ENCODE data around the gene SNX13.

The SNX13 gene

DNA sequence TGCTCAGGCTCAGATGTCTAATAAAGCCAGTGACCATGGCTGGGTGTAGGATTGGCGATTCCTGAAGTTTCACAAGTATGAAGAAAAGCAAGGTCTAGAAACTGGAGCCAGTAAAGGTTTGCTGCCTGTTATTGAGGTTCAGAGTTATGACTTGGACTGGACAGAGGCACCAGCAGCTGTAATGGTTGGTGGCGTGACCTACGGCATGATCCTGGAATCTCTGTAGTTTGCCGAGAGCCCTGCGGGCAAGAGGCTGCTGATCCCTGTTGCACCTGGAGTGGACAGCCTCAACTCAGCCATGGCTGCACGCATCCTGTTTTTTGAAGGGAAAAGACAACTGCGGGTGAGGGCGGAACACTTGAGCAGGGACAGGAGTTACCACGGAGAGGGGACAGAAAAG, 22.4 kb upstream of the SNX13 start:
- Histone ChIP-seq H3K4me1 (no peaks in the 10 kb centered on the region), H3K79me2 (no peaks in the 10 kb centered on the region), H3K36me3 (ENCODE audit: control insufficient read depth, insufficient read depth, low read length) (no peaks in the 10 kb centered on the region), H3K4me2 (ENCODE audit: low read length) (no peak overlapping the region), H3K27ac (no peak overlapping the region), H3K27me3 (ENCODE audit: control insufficient read depth, insufficient read depth, low read length) (no peaks in the 10 kb centered on the region), H3K9ac (no peak overlapping the region), H3K4me3 (ENCODE audit: low read depth, low read length) (no peak overlapping the region), H3K9me3 (ENCODE audit: control insufficient read depth, low read length) (no peaks in the 10 kb centered on the region), H2AFZ (no peak overlapping the region)
- TF ChIP-seq, protein P1, sequence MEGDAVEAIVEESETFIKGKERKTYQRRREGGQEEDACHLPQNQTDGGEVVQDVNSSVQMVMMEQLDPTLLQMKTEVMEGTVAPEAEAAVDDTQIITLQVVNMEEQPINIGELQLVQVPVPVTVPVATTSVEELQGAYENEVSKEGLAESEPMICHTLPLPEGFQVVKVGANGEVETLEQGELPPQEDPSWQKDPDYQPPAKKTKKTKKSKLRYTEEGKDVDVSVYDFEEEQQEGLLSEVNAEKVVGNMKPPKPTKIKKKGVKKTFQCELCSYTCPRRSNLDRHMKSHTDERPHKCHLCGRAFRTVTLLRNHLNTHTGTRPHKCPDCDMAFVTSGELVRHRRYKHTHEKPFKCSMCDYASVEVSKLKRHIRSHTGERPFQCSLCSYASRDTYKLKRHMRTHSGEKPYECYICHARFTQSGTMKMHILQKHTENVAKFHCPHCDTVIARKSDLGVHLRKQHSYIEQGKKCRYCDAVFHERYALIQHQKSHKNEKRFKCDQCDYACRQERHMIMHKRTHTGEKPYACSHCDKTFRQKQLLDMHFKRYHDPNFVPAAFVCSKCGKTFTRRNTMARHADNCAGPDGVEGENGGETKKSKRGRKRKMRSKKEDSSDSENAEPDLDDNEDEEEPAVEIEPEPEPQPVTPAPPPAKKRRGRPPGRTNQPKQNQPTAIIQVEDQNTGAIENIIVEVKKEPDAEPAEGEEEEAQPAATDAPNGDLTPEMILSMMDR (IDR thresholded peaks at IDR 0.05) = no peak

GRCh38 chr7:17957871-17958270, 17.6 kb upstream of the SNX13 start:
- Histone ChIP-seq H3K4me2 (ENCODE audit: low read length) (no peak overlapping the region), H3K9me3 (ENCODE audit: control insufficient read depth, low read length) (no peaks in the 10 kb centered on the region), H2AFZ (no peak overlapping the region), H3K36me3 (ENCODE audit: control insufficient read depth, insufficient read depth, low read length) (no peaks in the 10 kb centered on the region), H3K79me2 (no peaks in the 10 kb centered on the region), H3K9ac (no peak overlapping the region), H3K4me3 (ENCODE audit: low read depth, low read length) (no peak overlapping the region), H3K4me1 (no peaks in the 10 kb centered on the region), H3K27me3 (ENCODE audit: control insufficient read depth, insufficient read depth, low read length) (no peaks in the 10 kb centered on the region), H3K27ac (no peak overlapping the region)
- TF ChIP-seq, protein P1 (IDR thresholded peaks at IDR 0.05) = no peak

DNA sequence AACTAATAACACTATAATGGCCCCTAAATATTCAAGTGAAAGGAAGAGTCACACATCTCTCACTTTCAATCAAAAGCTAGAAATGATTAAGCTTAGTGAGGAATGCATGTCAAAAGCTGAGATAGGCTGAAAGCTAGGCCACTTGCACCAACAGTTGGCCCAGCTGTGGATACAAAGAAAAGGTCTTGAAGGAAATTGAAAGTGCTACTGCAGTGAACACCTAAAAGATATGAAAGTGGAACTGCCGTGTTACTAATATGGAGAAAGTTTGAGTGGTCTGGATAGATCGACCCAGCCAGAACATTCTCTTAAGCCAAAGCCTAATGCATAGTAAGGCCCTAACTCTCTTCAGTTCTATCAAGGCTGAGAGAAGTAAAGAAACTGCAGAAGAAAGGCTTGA, 12.1 kb upstream of the SNX13 start:
- Histone ChIP-seq H3K4me2 (ENCODE audit: low read length) (no peak overlapping the region), H3K27ac (no peak overlapping the region), H3K79me2 (no peaks in the 10 kb centered on the region), H3K27me3 (ENCODE audit: control insufficient read depth, insufficient read depth, low read length) (no peaks in the 10 kb centered on the region), H2AFZ (no peak overlapping the region), H3K9me3 (ENCODE audit: control insufficient read depth, low read length) (no peaks in the 10 kb centered on the region), H3K4me1 (no peaks in the 10 kb centered on the region), H3K36me3 (ENCODE audit: control insufficient read depth, insufficient read depth, low read length) (no peaks in the 10 kb centered on the region), H3K4me3 (ENCODE audit: low read depth, low read length) (no peak overlapping the region), H3K9ac (no peak overlapping the region)
- TF ChIP-seq, protein P1 (IDR thresholded peaks at IDR 0.05) = no peak

DNA sequence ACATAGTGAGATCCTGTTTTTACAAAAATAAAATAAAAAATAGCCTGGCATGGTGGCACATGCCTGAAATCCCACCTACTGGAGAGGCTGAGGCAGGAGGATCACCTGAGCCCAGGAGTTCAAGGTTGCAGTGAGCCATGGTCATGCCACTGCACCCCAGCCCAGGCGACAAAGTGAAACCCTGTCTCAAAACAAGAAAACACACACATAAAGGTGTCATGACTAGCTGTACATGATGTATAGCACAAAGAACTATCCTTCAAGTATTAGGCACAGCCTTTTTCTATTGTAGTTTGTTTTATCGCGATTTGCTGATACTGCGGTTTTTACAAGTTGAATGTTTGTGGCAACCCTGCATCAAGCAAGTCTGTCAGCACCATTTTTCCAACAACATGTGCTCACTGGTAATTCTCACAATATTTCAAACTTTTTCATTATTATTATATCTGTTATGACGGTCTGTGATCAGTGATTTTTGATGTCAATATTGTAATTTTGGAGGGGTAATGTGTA, 11.5 kb upstream of the SNX13 start:
- Histone ChIP-seq H2AFZ (no peak overlapping the region), H3K27ac (no peak overlapping the region), H3K9ac (no peak overlapping the region), H3K27me3 (ENCODE audit: control insufficient read depth, insufficient read depth, low read length) (no peaks in the 10 kb centered on the region), H3K36me3 (ENCODE audit: control insufficient read depth, insufficient read depth, low read length) (no peaks in the 10 kb centered on the region), H3K4me1 (no peaks in the 10 kb centered on the region), H3K4me2 (ENCODE audit: low read length) (no peak overlapping the region), H3K4me3 (ENCODE audit: low read depth, low read length) (no peak overlapping the region), H3K79me2 (no peaks in the 10 kb centered on the region), H3K9me3 (ENCODE audit: control insufficient read depth, low read length) (no peaks in the 10 kb centered on the region)
- TF ChIP-seq, protein P1 (IDR thresholded peaks at IDR 0.05) = no peak

DNA sequence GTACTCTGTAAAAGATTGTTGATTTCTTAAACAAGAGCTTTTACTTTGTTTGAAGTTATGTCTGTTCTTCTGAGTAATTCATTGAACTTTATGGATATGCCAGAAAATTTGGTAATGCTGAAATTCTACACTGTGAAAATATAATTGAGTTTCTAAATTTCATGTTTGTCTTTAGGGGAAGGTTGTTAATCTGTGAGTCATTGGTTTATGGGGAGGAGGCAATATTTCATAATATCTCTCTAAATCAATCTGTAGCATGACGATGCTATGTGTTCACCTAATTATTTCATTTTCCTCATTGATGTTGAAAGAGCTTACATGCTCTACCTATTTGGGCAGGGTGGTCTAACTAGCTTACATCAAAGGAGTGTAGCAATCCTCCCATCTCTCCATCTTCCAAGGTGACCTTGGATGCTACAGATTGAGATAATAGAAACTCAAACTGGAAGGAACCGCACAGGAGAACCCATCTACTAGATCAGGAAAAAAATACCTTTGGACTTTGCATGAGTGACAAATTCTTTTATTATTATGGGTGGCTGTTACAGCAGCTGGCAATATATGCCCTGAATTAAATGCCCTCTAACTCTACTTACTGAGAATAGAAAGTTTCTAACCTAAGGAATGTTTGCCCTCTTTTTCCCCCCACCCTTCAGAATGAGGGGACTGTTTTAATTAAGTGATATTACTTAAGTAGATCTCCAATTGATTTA, 8.4 kb upstream of the SNX13 start:
- no peaks in the 10 kb centered on the region for H3K36me3 ChIP-seq (ENCODE audit: control insufficient read depth, insufficient read depth, low read length)

More for the DNA sequence above, 8.4 kb upstream of the SNX13 start:
- TF ChIP-seq, protein P1 (IDR thresholded peaks at IDR 0.05) = no peak
- H3K27ac ChIP-seq = no peak overlapping the region
- no peak overlapping the region for H3K4me2 ChIP-seq (ENCODE audit: low read length)
- H3K4me3 ChIP-seq (ENCODE audit: low read depth, low read length) = no peak overlapping the region
- H3K4me1 ChIP-seq = no peaks in the 10 kb centered on the region
- H3K27me3 ChIP-seq (ENCODE audit: control insufficient read depth, insufficient read depth, low read length) = no peaks in the 10 kb centered on the region
- H3K79me2 ChIP-seq = no peaks in the 10 kb centered on the region
- no peaks in the 10 kb centered on the region for H3K9me3 ChIP-seq (ENCODE audit: control insufficient read depth, low read length)
- H3K9ac ChIP-seq = no peak overlapping the region
- no peak overlapping the region for H2AFZ ChIP-seq

Measured in parathyroid adenoma (tissue), 2 donors.